ENCODE measurements around the gene PTK7.
"Not testable (repeated sequence)": the region's sequence is repeated elsewhere in the genome, so short reads cannot be mapped to it uniquely, and the experiment has no call there.

The PTK7 gene

DNA sequence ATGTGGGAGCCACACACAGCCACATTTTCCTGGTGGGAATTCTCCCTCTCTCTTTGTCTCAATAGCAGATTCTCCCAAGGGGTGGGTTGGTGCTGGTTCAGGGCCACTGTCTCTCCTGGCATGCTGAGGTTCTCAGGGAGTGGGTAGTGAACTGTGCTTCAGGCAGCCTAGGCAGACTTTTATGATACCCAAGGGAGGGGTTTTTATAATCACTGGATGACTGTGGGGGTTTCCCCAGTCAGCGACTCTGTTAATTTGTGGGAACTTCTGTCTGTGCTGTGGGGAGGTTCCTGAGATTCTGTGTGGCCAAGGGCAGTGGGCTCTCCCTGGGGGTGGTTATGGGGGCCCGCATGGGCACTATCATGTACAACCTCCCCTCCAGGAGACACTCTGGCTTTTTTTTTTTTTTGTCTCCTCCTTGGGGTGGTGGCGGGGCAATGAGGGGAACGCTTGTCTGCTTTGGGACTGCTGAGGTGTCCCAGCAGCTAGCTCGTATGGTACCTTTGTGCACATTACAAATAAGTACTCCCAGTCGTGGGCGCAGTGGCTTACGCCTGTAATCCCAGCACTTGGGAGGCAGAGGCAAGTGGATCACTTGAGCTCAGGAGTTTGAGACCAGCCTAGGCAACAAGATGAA, 10.0 kb downstream of the PTK7 start:
- DNase-seq (ENCODE audit: low spot score), result no peak

DNA sequence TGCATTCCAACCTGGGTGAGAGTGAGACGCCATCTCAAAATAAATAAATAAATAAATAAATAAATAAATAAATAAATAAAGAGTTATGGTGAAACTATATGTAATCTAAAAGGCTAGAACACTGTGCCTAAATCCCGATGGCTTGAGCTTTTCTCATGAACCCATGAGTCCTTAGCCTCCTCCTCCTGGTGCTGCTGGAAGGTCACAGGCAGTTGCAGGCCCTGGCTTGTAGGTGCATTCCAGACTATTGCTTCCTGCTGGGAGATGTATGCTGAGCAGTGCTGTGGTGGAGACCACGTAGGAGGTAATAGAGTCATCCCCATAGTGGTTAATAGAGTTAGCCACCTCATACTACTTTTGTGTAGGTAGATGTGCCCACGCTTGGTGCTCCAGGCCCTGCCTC, 12.5 kb downstream of the PTK7 start:
- no peak for DNase-seq (ENCODE audit: low spot score)

DNA sequence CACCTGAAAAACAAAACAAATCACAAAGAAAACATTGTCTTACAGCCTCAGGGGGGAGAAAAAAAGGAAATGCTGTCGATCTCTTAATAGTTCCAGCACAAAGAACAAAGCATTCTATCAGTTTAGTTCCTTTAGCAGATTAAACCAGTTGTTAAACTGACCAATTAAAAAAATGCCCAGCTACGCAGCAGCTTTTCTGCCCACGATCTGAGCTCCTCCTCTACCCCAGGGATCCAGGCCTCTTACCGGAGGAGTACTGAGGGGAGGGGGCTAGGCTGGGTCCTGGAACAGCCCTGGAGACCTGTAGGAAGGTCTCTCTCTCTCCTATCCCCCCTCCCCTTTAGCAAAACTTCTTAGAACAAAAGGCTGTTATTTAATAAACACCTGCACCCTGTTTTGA, 13.4 kb downstream of the PTK7 start:
- DNase-seq (ENCODE audit: low spot score), result no peak

DNA sequence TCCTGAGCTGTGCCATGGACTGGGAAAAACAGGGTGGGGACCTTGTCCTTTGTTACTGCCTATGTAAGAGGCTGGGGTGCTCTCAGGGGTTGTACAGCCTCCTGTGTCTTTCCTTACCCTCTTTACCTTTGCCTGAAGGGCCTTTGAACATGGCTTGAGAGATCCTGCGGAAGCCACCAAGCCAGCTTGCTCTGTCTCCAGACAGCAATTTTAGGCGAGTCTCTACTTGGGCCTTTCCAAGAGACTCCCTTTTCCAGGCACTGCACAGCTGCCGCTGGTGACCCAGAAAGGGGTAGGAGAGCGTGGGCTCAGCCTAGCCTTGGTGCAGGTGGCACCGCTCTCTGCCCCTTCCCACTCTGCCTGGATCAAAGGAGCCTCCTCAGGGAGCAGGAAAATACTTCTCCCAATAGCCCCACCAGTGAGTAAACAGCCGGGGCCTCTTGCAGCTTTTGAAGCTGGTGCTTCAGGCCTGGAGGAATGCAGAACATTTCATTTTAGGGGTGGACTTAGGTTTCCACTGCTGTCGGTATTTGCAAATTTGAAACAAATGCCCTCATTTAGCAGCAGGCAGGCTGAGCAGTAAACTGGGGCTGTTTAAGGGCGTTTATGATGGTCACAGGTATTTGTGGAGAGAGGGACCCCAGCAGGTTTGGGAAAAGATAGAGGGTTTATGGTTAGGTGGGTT, 13.9 kb downstream of the PTK7 start:
- no peak for DNase-seq (ENCODE audit: low spot score)

DNA sequence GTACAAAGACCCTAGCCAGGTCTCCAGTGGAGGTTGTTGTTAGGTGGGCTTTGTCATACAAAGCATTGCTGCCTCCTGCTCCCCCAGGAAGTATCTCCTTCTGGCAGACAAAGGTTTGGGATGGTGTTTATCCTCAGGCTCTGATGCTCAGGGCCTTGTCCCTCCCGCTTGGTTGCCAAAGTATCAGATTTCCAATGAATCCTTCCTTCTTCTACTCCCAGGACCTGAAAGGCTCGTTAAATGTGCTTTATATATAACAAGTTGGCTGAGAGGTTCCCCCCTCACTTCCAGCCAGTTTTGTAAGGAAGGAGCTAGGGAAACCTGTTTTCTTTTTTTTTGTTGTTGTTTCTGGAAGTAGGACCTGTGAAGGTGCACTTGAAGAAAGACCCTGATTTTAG, 14.4 kb downstream of the PTK7 start:
- no peak for DNase-seq (ENCODE audit: low spot score)

GRCh38 chr6:43091020-43091419, 14.9 kb downstream of the PTK7 start:
- no peak for DNase-seq (ENCODE audit: low spot score)

- no peak for DNase-seq (ENCODE audit: low spot score)
These were observed 15.4 kb downstream of the PTK7 start for GRCh38 chr6:43091436-43091991.

GRCh38 chr6:43092635-43093034, 16.5 kb downstream of the PTK7 start:
- DNase-seq (ENCODE audit: low spot score), result no peak

DNA sequence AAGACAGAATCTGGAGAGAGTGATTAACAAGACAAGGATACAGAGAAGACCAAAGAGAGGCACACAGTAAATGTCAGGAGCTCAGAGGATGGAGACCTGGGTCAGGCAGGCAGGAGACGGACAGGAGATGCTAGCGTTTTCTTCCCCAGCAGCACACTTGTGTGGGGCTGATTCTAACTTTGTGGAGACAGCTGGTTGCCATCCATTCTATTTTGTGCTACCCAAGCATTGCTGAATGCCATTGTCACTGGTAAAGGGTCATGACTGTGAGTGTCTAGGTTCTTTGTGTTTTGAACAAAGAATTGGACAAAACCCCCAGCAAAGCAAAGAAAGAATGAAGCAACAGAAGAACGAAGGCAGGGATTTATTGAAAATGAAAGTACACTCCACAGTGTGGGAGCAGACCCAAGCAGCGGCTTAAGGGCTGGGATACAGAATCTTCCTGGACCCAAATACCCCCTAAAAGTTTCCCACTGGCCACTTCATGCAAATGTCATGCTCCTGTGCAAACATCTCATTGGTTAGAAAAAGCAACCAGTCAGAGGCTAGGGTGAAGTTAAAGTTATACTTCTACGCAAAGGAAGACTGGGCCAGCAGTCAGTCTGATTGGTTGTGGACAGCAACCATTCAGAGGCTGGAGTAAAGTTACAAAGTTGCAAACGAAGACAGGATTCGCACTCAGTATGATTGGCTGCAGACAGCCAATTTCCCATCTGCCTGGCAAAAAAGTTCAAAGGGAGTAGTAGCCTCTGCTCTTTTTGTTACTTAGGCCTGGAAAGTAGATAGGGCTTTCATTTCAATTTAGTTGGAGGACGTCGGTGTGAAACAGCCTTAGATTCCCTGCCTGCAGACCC, 17.5 kb downstream of the PTK7 start:
- DNase-seq (ENCODE audit: low spot score), result no peak

DNA sequence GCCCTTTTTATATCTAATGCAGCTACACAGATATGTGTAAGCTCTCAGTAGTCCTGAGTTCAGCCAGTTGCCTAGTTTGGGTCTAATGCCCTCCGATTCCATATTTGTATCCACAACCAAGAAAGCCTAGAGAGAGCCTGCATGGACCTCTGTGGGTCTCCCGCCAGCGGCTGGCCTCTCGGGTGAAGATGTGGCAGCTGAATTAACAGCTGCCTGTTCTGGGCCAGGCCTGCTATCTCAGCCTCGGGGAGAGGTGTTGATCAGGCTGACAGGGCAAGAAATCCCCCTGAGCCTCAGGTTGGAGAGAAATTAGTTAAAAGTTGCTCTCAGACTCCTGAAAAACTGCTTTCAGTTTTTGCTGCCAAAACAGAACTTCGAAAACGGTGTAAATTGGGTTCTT, 19.8 kb downstream of the PTK7 start:
- no peak for DNase-seq (ENCODE audit: low spot score)

GRCh38 chr6:43096451-43097097, 20.5 kb downstream of the PTK7 start:
- no peak for DNase-seq (ENCODE audit: low spot score)

GRCh38 chr6:43097098-43097489, 21.0 kb downstream of the PTK7 start:
- DNase-seq (ENCODE audit: low spot score), result no peak

DNA sequence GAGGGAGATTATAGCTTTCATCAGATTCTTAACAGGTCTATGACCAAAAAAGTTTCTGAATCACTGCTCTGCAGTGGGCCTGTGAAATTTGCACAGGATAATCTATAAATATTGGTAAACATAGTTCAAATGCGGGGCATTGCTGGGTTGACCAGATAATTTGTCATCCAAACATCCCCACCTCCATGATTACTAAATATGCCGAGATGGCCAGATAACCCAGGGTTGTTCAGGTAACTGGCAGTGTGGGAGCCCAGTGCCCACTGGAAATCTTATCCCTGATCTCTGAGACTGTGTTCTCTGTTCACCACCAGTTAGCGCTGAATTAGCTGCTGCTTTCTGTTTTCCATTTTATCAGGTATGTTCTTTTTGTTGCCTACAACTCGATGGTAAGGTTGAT, 21.4 kb downstream of the PTK7 start:
- DNase-seq (ENCODE audit: low spot score), result no peak

DNA sequence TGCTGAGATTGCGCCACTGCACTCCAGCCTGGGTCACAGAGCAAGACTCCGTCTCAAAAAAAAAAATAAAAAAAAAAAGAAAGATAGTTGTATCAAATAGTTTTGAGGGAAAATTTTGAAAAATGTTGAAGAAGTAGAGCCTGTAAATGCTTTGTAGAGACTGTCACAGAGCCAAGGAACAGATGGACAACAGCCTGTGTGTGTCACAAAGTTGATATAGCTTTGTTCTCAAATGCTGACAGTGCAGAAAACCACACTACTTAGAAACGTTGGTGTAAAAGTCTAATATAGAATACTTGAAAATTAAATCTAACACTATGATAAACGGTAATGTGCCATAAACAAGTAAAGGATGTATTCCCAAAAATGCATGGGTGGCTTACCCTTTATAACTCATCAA, 25.4 kb downstream of the PTK7 start:
- DNase-seq (ENCODE audit: low spot score), result no peak

DNA sequence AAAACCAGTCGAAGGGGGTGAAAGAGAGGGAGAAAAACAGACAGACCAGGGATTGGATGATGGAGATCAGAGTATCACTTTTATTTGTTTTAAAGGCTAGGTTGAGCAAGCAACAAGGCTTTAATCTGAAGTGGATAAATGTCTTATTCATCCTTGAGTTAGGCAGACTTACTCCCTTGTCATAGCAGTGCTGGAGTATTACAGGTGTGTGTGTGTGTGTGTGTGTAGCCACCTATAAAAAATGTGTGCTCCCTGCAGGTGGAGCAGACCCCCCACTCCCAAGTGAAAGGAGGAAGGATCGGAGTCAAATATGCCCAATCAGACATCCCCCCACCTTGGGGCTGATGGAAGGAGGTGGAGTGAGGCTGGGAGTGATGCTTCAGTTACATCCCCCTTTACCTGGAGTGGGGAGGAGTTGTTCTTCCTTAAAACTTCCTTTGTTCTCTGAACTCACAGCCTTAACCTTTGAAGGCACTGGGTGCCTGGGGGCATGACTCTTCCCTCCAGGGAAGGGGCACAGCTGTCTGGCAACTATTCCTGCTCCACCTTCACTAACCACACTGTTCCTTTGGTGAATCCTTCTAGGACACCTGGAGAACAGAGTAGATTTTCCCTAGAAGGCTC, 27.3 kb downstream of the PTK7 start:
- DNase-seq (ENCODE audit: low spot score), result no peak

- DNase-seq (ENCODE audit: low spot score), result no peak
These were observed 29.6 kb downstream of the PTK7 start for GRCh38 chr6:43105538-43106222.

GRCh38 chr6:43107344-43108062, 31.4 kb downstream of the PTK7 start:
- no peak for DNase-seq (ENCODE audit: low spot score)

DNA sequence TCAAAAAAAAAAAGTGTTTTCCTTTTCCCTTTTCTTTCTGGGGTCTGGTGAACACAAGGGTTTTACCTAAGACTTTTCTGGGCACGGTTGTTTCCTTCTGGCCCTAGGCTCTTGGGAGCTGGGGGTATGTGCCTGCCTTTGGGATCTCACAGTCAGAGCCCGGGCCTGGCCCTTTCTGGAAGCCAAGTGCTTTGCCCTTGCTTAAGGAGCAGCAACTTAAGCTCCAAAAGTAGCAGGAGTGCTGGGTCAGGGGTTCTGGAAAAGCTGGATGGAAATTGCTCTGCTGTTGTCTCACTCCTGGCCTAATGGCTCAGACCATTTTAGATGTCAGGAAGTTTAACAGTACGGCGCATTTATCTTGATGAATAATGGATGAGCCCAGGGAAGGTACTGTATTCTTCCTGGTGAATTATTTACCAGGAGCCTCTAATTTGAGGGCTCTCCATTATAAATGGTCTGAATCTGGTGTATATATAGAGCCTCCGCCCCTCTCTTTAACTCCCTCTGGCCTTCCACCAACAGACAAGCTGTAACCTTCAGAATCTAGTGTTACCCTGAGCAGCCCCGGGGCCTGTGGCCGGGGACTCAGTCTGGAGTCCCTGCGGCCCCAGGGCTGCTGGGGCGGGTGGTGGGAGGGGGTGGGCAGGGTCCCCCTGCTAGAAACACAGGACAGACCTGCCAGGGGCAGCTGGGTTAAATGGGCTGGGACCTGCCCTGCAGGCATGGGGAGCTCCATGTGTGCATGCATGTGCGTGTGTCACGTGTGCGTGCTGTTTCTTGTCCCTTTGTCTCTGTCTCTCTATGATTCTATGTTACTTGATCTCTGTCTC, 37.5 kb downstream of the PTK7 start:
- DNase-seq (ENCODE audit: low spot score), result no peak

DNA sequence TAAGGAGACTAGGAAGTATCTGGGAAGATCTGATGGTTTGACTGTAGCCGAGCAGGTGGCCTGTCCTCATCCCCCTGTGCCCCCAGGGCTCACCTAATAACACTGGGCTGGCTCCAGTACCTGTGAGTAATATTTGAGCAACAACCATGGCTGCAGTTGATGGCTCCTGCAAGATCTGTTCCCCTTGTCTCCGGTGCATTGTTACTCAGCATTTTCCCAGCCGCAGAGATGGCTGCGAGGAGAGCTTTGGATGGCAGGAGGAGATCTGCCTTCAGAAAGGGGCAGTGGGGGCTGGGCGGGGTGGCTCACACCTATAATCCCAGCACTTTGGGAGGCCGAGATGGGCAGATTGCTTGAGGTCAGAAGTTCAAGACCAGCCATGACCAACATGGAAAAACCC, 39.3 kb downstream of the PTK7 start:
- DNase-seq (ENCODE audit: low spot score), result no peak

DNA sequence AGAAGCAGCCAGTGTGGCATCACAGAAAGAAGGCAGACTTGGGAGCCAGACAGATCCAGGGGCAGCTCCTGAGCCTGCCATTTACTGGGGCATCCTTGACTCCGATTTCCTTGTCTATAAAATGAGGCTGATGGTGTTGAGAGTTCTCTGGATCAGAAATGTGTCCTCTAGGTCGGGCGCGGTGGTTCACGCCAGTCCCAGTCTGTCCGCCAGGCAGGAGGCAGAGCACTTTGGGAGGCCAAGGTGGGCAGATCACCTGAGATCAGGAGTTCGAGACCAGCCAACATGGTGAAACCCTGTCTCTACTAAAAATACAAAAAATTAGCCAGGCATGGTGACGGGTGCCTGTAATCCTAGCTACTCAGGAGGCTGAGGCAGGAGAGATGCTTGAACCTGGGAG, 41.4 kb downstream of the PTK7 start:
- not testable (repeated sequence) for DNase-seq (ENCODE audit: low spot score)
